ENCODE measurements around the gene LRRC4C. TPM values are rescaled to one million over a fixed set of nuclear protein-coding genes. Genes with fewer than 3 reads are reported as not detected.

Gene LRRC4C
- total RNA-seq, 1 experiment from 2014 or later = not detected

DNA sequence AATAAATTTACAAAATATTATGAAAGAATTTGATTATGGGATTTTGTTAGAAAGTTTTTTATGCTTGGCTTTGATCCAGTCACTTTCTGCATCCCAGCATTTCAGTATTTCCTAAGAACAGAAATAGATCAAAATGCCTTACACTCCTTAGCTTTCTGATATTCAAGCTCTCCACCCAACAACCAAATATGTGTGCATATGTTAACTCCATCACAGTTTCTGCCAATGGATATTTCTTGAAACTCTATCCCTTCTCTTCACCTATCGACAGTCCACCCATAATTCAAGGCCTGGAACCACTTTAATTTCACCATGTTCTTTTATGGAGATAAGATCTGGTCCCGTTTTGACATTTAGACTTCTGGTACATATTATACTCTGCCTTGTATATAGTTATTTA lies 565.0 kb downstream of the LRRC4C start:
- H3K36me3 Mint-ChIP-seq (ENCODE audit: insufficient read depth, unreplicated experiment) = no peaks in the 10 kb centered on the region
- ChIA-PET POLR2A (interaction anchor here (0.8 kb wide), 1 partner anchor 9 kb away, joined by 3 read pairs; no protein-coding TSS in a partner anchor), CTCF (no interaction called here)
- TF ChIP-seq, protein P1, sequence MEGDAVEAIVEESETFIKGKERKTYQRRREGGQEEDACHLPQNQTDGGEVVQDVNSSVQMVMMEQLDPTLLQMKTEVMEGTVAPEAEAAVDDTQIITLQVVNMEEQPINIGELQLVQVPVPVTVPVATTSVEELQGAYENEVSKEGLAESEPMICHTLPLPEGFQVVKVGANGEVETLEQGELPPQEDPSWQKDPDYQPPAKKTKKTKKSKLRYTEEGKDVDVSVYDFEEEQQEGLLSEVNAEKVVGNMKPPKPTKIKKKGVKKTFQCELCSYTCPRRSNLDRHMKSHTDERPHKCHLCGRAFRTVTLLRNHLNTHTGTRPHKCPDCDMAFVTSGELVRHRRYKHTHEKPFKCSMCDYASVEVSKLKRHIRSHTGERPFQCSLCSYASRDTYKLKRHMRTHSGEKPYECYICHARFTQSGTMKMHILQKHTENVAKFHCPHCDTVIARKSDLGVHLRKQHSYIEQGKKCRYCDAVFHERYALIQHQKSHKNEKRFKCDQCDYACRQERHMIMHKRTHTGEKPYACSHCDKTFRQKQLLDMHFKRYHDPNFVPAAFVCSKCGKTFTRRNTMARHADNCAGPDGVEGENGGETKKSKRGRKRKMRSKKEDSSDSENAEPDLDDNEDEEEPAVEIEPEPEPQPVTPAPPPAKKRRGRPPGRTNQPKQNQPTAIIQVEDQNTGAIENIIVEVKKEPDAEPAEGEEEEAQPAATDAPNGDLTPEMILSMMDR (IDR thresholded peaks at IDR 0.05; ENCODE audit: unreplicated experiment) = no peak
- no peaks in the 10 kb centered on the region for H3K9me3 Mint-ChIP-seq (ENCODE audit: unreplicated experiment)
- no peaks in the 10 kb centered on the region for H3K4me1 Mint-ChIP-seq (ENCODE audit: insufficient read depth, unreplicated experiment)
- no peak overlapping the region for H3K4me3 Mint-ChIP-seq (ENCODE audit: unreplicated experiment)
- intact Hi-C loops (cut with micrococcal nuclease) = no loop called here
- no peak overlapping the region for H3K27ac Mint-ChIP-seq (ENCODE audit: low read depth, unreplicated experiment)
- DNase-seq (ENCODE audit: unreplicated experiment) = no peak
- H3K27me3 Mint-ChIP-seq (ENCODE audit: insufficient read depth, unreplicated experiment) = no peaks in the 10 kb centered on the region
- no TSS peak for BruUV-seq (replicated peaks)

DNA sequence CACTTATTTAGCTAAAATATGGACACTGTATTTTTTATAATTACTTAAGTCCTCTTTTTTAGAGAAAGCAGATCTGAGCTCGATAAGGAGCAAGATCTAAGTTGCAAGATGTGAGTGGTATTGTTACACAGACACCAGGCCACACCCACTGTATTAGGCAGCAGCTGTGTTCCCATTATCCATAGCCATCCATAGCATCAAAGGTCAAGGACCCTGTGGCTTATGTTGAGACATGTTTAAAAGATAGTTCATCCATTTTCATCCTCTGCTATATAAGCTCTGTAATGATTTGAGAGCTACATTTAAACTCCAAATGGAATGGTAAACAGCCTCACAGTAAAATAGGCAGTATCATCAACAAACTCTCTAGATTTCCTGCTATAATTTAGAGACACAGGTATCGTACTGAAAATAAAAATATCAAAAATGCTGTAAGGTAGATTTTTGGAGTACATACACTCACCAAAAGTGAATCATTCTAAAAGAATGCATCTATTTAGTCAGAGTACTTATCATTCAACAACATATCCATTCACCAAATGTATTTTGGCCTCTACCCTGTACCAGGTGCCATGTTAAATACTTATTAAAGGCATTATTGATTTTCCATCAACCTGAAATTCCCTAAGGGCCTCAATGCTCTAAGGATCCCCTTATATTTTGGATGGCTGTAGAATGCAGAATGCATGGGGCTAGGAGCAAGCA lies 574.0 kb downstream of the LRRC4C start:
- H3K27ac Mint-ChIP-seq (ENCODE audit: low read depth, unreplicated experiment) = no peak overlapping the region
- ChIA-PET CTCF (interaction anchor here (0.6 to 0.8 kb wide), 2 partner anchors 11 to 526 kb away, joined by 3 to 4 read pairs; no protein-coding TSS in a partner anchor), POLR2A (no interaction called here)
- H3K27me3 Mint-ChIP-seq (ENCODE audit: insufficient read depth, unreplicated experiment) = no peaks in the 10 kb centered on the region
- no TSS peak for BruUV-seq (replicated peaks)
- intact Hi-C loops (cut with micrococcal nuclease) = no loop called here
- TF ChIP-seq, protein P1 (IDR thresholded peaks at IDR 0.05; ENCODE audit: unreplicated experiment) = no peak
- H3K4me1 Mint-ChIP-seq (ENCODE audit: insufficient read depth, unreplicated experiment) = no peaks in the 10 kb centered on the region
- no peak overlapping the region for H3K4me3 Mint-ChIP-seq (ENCODE audit: unreplicated experiment)
- H3K36me3 Mint-ChIP-seq (ENCODE audit: insufficient read depth, unreplicated experiment) = no peaks in the 10 kb centered on the region
- H3K9me3 Mint-ChIP-seq (ENCODE audit: unreplicated experiment) = no peaks in the 10 kb centered on the region
- DNase-seq (ENCODE audit: unreplicated experiment) = no peak

DNA sequence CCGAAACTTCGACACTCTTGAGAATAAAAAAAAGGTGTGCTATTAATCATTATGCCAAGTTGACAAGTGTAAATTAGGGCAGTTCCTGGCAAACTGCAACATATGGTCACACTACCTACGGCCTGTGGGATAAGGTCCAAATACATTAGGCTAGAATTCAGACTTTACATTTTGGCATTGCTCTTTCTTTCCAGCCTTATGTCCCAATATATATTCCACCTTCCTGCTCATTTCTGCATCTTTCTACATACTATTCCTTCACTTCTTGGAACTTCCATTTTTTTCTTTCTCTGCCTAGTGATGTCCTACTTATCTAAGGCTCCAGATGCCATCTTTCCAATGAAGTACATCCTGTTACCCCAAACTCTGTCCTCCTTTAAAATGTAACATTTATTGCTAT lies 577.2 kb downstream of the LRRC4C start:
- peaks cover 8% of the 10 kb centered on the region for H3K9me3 Mint-ChIP-seq (ENCODE audit: unreplicated experiment)
- no peak overlapping the region for H3K4me3 Mint-ChIP-seq (ENCODE audit: unreplicated experiment)
- POLR2A ChIA-PET = no interaction called here
- TF ChIP-seq, protein P1 (IDR thresholded peaks at IDR 0.05; ENCODE audit: unreplicated experiment) = no peak
- H3K27me3 Mint-ChIP-seq (ENCODE audit: insufficient read depth, unreplicated experiment) = no peaks in the 10 kb centered on the region
- no peaks in the 10 kb centered on the region for H3K36me3 Mint-ChIP-seq (ENCODE audit: insufficient read depth, unreplicated experiment)
- CTCF ChIA-PET = no interaction called here
- BruUV-seq (replicated peaks) = no TSS peak
- intact Hi-C loops (cut with micrococcal nuclease) = no loop called here
- DNase-seq (ENCODE audit: unreplicated experiment) = no peak
- H3K4me1 Mint-ChIP-seq (ENCODE audit: insufficient read depth, unreplicated experiment) = peaks cover 2% of the 10 kb centered on the region
- no peak overlapping the region for H3K27ac Mint-ChIP-seq (ENCODE audit: low read depth, unreplicated experiment)

DNA sequence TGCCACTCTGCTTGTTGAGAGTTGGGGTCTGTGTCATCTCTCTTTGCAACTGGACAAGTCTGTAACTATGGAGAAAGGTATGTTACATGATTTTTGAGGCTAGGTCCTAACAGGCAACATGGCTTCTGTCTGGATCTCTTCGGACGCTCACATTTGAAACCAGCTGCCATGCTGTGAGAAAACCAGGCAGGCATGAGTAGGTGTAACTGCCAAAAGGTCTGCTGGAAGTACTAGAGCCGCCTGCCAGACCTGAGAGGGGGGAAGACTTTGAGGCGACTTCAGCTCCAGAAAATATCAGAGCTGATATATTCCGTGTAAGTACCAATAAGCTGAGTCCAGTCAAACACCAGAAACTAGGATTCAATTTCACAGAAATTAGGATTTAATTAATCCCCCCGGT lies 579.5 kb downstream of the LRRC4C start:
- CTCF ChIA-PET = interaction anchor here (0.6 kb wide), 3 partner anchors 64 to 163 kb away, joined by 3 to 5 read pairs (median 3); no protein-coding TSS in a partner anchor
- no peak for DNase-seq (ENCODE audit: unreplicated experiment)
- POLR2A ChIA-PET = interaction anchor here (0.6 kb wide), 1 partner anchor 72 kb away, joined by 3 read pairs; no protein-coding TSS in a partner anchor
- no TSS peak for BruUV-seq (replicated peaks)
- no peak overlapping the region for H3K27ac Mint-ChIP-seq (ENCODE audit: low read depth, unreplicated experiment)
- intact Hi-C loops (cut with micrococcal nuclease) = no loop called here
- TF ChIP-seq, protein P1 (IDR thresholded peaks at IDR 0.05; ENCODE audit: unreplicated experiment) = no peak
- peaks cover 15% of the 10 kb centered on the region for H3K4me1 Mint-ChIP-seq (ENCODE audit: insufficient read depth, unreplicated experiment)
- H3K27me3 Mint-ChIP-seq (ENCODE audit: insufficient read depth, unreplicated experiment) = no peaks in the 10 kb centered on the region
- peaks cover 8% of the 10 kb centered on the region for H3K9me3 Mint-ChIP-seq (ENCODE audit: unreplicated experiment)
- no peaks in the 10 kb centered on the region for H3K36me3 Mint-ChIP-seq (ENCODE audit: insufficient read depth, unreplicated experiment)
- H3K4me3 Mint-ChIP-seq (ENCODE audit: unreplicated experiment) = no peak overlapping the region

Data from MCF 10A (cell line).